ENCODE results near the gene HDGF. TPM values are rescaled to one million over a fixed set of nuclear protein-coding genes. Genes with fewer than 3 reads are reported as not detected.

The HDGF gene
- total RNA-seq, 1 experiment from 2014 or later: 310 TPM

DNA sequence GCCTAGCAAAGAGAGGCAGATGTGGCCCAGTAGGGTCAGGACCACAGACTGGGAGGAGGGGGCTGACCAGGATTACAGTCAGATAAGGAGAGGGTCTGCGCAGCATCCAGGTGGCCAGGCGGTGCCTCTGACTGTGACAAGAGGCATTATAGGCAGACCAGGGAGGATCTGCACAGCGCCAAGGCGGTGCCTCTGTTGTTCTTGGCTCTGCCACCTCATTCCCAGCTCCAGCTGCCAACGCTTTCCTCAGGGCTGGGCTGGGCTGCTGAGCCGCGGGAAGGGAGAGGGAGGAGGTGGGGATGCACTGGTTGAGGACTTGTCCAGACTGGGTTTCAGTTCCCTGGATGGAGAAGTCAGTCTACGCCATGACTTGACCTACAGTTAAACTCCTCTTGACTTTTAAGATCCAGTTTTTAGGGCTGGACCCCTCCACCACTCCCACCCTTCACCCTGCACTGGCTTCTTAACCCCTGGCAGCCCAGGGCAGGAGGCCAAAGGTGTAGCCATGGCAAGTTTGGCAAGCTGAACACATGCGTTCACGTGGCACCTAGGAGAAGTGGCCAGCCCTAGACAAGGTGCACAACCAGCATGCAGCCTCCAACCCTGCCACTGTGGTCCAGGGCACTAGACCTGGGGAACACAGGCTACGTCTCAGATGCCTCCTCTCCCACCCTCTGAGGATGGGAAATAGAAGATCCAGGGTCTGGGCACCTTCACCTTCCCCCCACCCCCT, 41.6 kb downstream of the HDGF start:
- Histone ChIP-seq H4K5ac (ENCODE audit: insufficient read length, low read depth, low read length) (no peak overlapping the region), H2AFZ (ENCODE audit: low read length) (no peak overlapping the region)

More for the DNA sequence above, 41.6 kb downstream of the HDGF start:
- H3K4me1 ChIP-seq (ENCODE audit: insufficient read depth, low read length): peaks cover 11% of the 10 kb centered on the region; the same call in 1 of the 2 replicates
- H2AK5ac ChIP-seq (ENCODE audit: insufficient read length, low read length): no peak overlapping the region
- no peak overlapping the region for H2BK15ac ChIP-seq (ENCODE audit: low read depth, low read length)
- H3K27me3 ChIP-seq (ENCODE audit: insufficient read depth, low read length): no peaks in the 10 kb centered on the region; the same call in 1 of the 2 replicates
- no peaks in the 10 kb centered on the region for H3K9me3 ChIP-seq (ENCODE audit: control insufficient read depth, low read depth, low read length)
- no peak overlapping the region for H2BK20ac ChIP-seq (ENCODE audit: low read depth, low read length, poor library complexity, severe bottlenecking)
- TF ChIP-seq, protein P1, sequence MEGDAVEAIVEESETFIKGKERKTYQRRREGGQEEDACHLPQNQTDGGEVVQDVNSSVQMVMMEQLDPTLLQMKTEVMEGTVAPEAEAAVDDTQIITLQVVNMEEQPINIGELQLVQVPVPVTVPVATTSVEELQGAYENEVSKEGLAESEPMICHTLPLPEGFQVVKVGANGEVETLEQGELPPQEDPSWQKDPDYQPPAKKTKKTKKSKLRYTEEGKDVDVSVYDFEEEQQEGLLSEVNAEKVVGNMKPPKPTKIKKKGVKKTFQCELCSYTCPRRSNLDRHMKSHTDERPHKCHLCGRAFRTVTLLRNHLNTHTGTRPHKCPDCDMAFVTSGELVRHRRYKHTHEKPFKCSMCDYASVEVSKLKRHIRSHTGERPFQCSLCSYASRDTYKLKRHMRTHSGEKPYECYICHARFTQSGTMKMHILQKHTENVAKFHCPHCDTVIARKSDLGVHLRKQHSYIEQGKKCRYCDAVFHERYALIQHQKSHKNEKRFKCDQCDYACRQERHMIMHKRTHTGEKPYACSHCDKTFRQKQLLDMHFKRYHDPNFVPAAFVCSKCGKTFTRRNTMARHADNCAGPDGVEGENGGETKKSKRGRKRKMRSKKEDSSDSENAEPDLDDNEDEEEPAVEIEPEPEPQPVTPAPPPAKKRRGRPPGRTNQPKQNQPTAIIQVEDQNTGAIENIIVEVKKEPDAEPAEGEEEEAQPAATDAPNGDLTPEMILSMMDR (conservative IDR thresholded peaks at IDR 0.05): no peak
- H4K20me1 ChIP-seq (ENCODE audit: control insufficient read depth, insufficient read depth, insufficient read length): no peaks in the 10 kb centered on the region
- H3K4me2 ChIP-seq (ENCODE audit: insufficient read depth, insufficient read length, low read length): no peak overlapping the region
- H3K23ac ChIP-seq (ENCODE audit: insufficient read length, low read depth, low read length): no peak overlapping the region
- H3K18ac ChIP-seq (ENCODE audit: insufficient read length, low read depth, low read length): no peak overlapping the region
- Mint-ChIP-seq H3K9me3 (no peaks in the 10 kb centered on the region), H3K27me3 (ENCODE audit: low read depth) (peaks cover 8% of the 10 kb centered on the region), H3K27ac (peak overlapping the region in 2 of 3 experiments; percentile 40 to 52; a peak in 2 of 7 replicates), H3K36me3 (ENCODE audit: insufficient read depth in 1 of 3, low read depth in 3 of 3) (peaks cover 0 to 3% (median 0%) of the 10 kb centered on the region in 3 experiments; a peak in 2 of 7 replicates), H3K4me3 (peak overlapping the region in 1 of 2 experiments; percentile 91; a peak in 2 of 5 replicates), H3K4me1 (peaks cover 63 to 66% of the 10 kb centered on the region in 2 experiments)
- H3K56ac ChIP-seq (ENCODE audit: insufficient read length, low read depth, low read length): no peak overlapping the region
- H3K27ac ChIP-seq (ENCODE audit: insufficient read length, low read depth, low read length): no peak overlapping the region
- no peak overlapping the region for H3K4ac ChIP-seq (ENCODE audit: low read depth, low read length)
- DNase-seq: no peak
- H3K79me2 ChIP-seq (ENCODE audit: insufficient read depth, low read length): no peaks in the 10 kb centered on the region
- no peak overlapping the region; the same call in 1 of the 2 replicates for H3K14ac ChIP-seq (ENCODE audit: insufficient read depth, low read length)
- no peaks in the 10 kb centered on the region for H3K79me1 ChIP-seq (ENCODE audit: insufficient read depth, low read depth, low read length, poor library complexity, severe bottlenecking)
- H2BK120ac ChIP-seq (ENCODE audit: low read depth, low read length, poor library complexity, severe bottlenecking): no peak overlapping the region
- H3T11ph ChIP-seq (ENCODE audit: low read length): no peak overlapping the region
- H2BK12ac ChIP-seq (ENCODE audit: insufficient read length, low read depth, low read length): no peak overlapping the region
- no CpG with 5 or more reads among the region's 11 CpGs for WGBS (ENCODE audit: extremely low coverage, insufficient read length, low lambda C conversion rate)
- no peak overlapping the region for H4K91ac ChIP-seq (ENCODE audit: insufficient read length, low read depth, low read length)
- peaks cover 25% of the 10 kb centered on the region for H3K23me2 ChIP-seq (ENCODE audit: insufficient read length, low read depth, low read length, poor library complexity, severe bottlenecking)
- H2BK5ac ChIP-seq (ENCODE audit: insufficient read length, low read length): no peak overlapping the region
- H4K8ac ChIP-seq (replicated peaks; ENCODE audit: insufficient read length, low read depth, low read length): no peak overlapping the region
- H3K9ac ChIP-seq (ENCODE audit: extremely low read depth, insufficient read length, low read length): no peak overlapping the region
